IMR-90 (cell line): ENCODE results near the gene HSD17B8.
A peak's percentile ranks its signal among the peaks of the same experiment; 100 is the strongest.

Experiments used
- BHLHE40 ChIP-seq: fragments of 150-350 bp; IDR thresholded peaks from 2 replicates; pipeline ENCODE4 v1.6.1; 2016; ENCODE audit warnings: mild to moderate bottlenecking, low read depth, low read length
- CEBPB ChIP-seq: IDR thresholded peaks from 2 replicates; pipeline ENCODE4 v1.6.1; 2012; ENCODE audit warnings: low read depth, low read length, improper control_type of control experiment
- MAFK ChIP-seq: IDR thresholded peaks from 2 replicates; pipeline ENCODE4 v1.6.1; 2012; ENCODE audit warnings: low read depth, low read length, improper control_type of control experiment
- MAZ ChIP-seq: IDR thresholded peaks from 2 replicates; pipeline ENCODE4 v1.6.1; 2012; ENCODE audit warnings: low read depth, mild to moderate bottlenecking, low read length, improper control_type of control experiment, moderate library complexity, borderline replicate concordance
- MXI1 ChIP-seq: IDR thresholded peaks from 2 replicates; pipeline ENCODE4 v1.6.1; 2012; ENCODE audit warnings: low read depth, mild to moderate bottlenecking, low read length, moderate library complexity, borderline replicate concordance
- POLR2A ChIP-seq: IDR thresholded peaks from 2 replicates; pipeline ENCODE4 v1.6.1; 2012; ENCODE audit warnings: mild to moderate bottlenecking, low read depth, low read length
- RAD21 ChIP-seq: IDR thresholded peaks from 2 replicates; pipeline ENCODE4 v1.6.1; 2012; ENCODE audit warnings: low read length, improper control_type of control experiment
- RCOR1 ChIP-seq: IDR thresholded peaks from 2 replicates; pipeline ENCODE4 v1.6.1; 2012; ENCODE audit warnings: mild to moderate bottlenecking, low read length, improper control_type of control experiment; ENCODE audit not compliant: insufficient replicate concordance
- TF ChIP-seq, protein P1 (sequence below): conservative IDR thresholded peaks from 2 replicates; pipeline ENCODE4 v1.5.1; 2012; ENCODE audit warnings: mild to moderate bottlenecking, low read depth, low read length, improper control_type of control experiment
- TF ChIP-seq, protein P2 (sequence below): fragments of 150-350 bp; IDR thresholded peaks from 2 replicates; pipeline ENCODE4 v1.6.1; 2016; ENCODE audit warnings: low read depth, mild to moderate bottlenecking, low read length, moderate library complexity, borderline replicate concordance
- TF ChIP-seq, protein P3 (sequence below): fragments of 150-350 bp; IDR thresholded peaks from 2 replicates; pipeline ENCODE4 v1.6.1; 2017; ENCODE audit warnings: mild to moderate bottlenecking, antibody characterized with exemption, low read length, low read depth

DNA sequence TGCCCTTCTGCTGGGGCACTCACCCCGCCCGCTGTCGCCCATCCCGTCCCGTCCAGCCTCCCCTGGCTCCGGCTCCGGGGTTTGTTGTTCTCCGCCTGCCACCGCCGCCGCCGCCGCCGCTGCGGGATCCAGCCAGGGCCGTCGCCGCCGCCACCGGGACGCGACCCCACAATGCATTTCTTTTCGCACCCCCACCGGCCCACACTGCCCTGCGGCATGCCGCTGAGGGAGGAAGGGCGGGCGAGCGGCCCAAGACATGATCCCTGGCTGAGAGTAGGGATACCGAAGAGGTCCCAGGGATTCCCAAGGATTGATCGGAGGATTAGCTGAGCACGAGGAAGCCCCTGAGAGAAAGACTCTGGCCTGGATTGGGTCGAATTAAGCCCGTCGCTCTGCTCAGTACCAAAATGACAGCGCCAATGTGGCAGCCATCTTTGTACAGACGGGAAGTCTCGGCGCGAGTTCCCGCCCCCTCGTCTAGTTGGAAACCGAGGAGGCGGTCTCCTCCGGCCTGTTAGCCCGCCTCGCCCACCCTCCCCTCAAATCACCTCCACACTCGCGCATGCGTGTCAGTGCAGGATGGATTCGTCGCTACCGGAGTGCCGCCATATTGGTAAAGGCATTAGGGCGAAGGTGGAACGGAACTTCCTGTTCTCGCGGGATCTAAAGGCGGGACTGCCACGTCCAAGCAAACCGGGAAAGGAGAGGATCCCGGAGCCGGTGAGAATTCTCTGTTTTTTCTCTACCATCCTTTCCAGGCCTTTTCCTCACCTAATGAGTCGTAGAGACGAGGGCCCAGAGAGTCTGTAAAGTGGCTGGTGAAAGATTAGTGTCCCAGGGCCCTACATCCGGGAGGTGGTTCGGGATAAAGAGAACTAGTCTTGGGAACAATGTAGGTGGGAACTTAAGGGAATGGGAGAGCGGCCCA is 4.0 kb upstream of the HSD17B8 start, which contains the start of the genes RXRB and SLC39A7:
- TF ChIP-seq CEBPB (no peak), POLR2A (peak; percentile 92), MXI1 (peak; percentile 63), MAFK (no peak), BHLHE40 (no peak), RCOR1 (no peak), MAZ (no peak; the same call in 1 of the 2 replicates), RAD21 (no peak)
- TF ChIP-seq, protein P1, sequence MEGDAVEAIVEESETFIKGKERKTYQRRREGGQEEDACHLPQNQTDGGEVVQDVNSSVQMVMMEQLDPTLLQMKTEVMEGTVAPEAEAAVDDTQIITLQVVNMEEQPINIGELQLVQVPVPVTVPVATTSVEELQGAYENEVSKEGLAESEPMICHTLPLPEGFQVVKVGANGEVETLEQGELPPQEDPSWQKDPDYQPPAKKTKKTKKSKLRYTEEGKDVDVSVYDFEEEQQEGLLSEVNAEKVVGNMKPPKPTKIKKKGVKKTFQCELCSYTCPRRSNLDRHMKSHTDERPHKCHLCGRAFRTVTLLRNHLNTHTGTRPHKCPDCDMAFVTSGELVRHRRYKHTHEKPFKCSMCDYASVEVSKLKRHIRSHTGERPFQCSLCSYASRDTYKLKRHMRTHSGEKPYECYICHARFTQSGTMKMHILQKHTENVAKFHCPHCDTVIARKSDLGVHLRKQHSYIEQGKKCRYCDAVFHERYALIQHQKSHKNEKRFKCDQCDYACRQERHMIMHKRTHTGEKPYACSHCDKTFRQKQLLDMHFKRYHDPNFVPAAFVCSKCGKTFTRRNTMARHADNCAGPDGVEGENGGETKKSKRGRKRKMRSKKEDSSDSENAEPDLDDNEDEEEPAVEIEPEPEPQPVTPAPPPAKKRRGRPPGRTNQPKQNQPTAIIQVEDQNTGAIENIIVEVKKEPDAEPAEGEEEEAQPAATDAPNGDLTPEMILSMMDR: no peak
- TF ChIP-seq, protein P2, sequence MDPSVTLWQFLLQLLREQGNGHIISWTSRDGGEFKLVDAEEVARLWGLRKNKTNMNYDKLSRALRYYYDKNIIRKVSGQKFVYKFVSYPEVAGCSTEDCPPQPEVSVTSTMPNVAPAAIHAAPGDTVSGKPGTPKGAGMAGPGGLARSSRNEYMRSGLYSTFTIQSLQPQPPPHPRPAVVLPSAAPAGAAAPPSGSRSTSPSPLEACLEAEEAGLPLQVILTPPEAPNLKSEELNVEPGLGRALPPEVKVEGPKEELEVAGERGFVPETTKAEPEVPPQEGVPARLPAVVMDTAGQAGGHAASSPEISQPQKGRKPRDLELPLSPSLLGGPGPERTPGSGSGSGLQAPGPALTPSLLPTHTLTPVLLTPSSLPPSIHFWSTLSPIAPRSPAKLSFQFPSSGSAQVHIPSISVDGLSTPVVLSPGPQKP: no peak
- TF ChIP-seq, protein P3, sequence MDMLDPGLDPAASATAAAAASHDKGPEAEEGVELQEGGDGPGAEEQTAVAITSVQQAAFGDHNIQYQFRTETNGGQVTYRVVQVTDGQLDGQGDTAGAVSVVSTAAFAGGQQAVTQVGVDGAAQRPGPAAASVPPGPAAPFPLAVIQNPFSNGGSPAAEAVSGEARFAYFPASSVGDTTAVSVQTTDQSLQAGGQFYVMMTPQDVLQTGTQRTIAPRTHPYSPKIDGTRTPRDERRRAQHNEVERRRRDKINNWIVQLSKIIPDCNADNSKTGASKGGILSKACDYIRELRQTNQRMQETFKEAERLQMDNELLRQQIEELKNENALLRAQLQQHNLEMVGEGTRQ: no peak; the same call in 1 of the 2 replicates
